Neuronal stem cell (in vitro differentiated cells): Measurements from ENCODE around the gene SRD5A2.

Experiments used
- DNase-seq: peaks from one replicate; pipeline ENCODE4 v3.0.0-alpha.2; 2013; ENCODE audit warnings: low spot score
- H2AFZ ChIP-seq: one replicate; pipeline ENCODE4 v1.6.1; 2013; ENCODE audit warnings: mild to moderate bottlenecking, low read length, inconsistent platforms
- H2AK5ac ChIP-seq: 2 replicates; pipeline ENCODE4 v1.6.1; 2013; ENCODE audit warnings: low read depth, mild to moderate bottlenecking, inconsistent platforms, low read length, moderate library complexity, mixed read lengths
- H2BK120ac ChIP-seq: 2 replicates; pipeline ENCODE4 v1.6.1; 2013; ENCODE audit warnings: low read depth, mild to moderate bottlenecking, inconsistent platforms, low read length, moderate library complexity, mixed read lengths
- H2BK12ac ChIP-seq: one replicate; pipeline ENCODE4 v1.6.1; 2013; ENCODE audit warnings: low read length, inconsistent platforms
- H2BK15ac ChIP-seq: 2 replicates; pipeline ENCODE4 v1.6.1; 2013; ENCODE audit warnings: mild to moderate bottlenecking, low read length, inconsistent platforms, mixed read lengths
- H2BK5ac ChIP-seq: one replicate; pipeline ENCODE4 v1.6.1; 2013; ENCODE audit warnings: inconsistent platforms, mild to moderate bottlenecking, low read length, moderate library complexity
- H3K14ac ChIP-seq: one replicate; pipeline ENCODE4 v1.6.1; 2013; ENCODE audit warnings: low read length, inconsistent platforms
- H3K18ac ChIP-seq: 2 replicates; pipeline ENCODE4 v1.6.1; 2013; ENCODE audit warnings: low read length, inconsistent platforms
- H3K23ac ChIP-seq: 2 replicates; pipeline ENCODE4 v1.6.1; 2013; ENCODE audit warnings: low read depth, mild to moderate bottlenecking, mixed read lengths, low read length, inconsistent platforms; ENCODE audit not compliant: poor library complexity
- H3K27ac ChIP-seq: replicated peaks from 3 replicates; pipeline ENCODE4 v1.5.1; 2013; ENCODE audit warnings: low read length, inconsistent platforms
- H3K27me3 ChIP-seq, 3 experiments: 2 replicates each; pipeline ENCODE4 v1.6.1; 2013; ENCODE audit warnings: low read length in 3 of 3, mild to moderate bottlenecking in 2 of 3, inconsistent platforms in 1 of 3, low read depth in 1 of 3, mixed read lengths in 1 of 3, moderate library complexity in 1 of 3; ENCODE audit not compliant: control insufficient read depth in 3 of 3, insufficient read depth in 3 of 3
- H3K36me3 ChIP-seq, 2 donors: replicated peaks in 1 of 2; 2 replicates each; pipeline ENCODE4 v1.6.1; 2013; ENCODE audit warnings: low read length in 2 of 2; ENCODE audit not compliant: control insufficient read depth in 2 of 2, insufficient read depth in 2 of 2
- H3K4ac ChIP-seq: 2 replicates; pipeline ENCODE4 v1.6.1; 2013; ENCODE audit warnings: inconsistent platforms, mild to moderate bottlenecking, low read length, moderate library complexity
- H3K4me1 ChIP-seq, 2 donors: 1 replicate in 1 of 2; 2 replicates in 1 of 2; pipeline ENCODE4 v1.6.1; 2013; ENCODE audit warnings: low read length in 2 of 2, low read depth in 1 of 2; ENCODE audit not compliant: control insufficient read depth in 2 of 2, insufficient read depth in 1 of 2
- H3K4me2 ChIP-seq: one replicate; pipeline ENCODE4 v1.6.1; 2013; ENCODE audit warnings: mild to moderate bottlenecking, low read length, inconsistent platforms; ENCODE audit not compliant: insufficient read depth, poor library complexity, severe bottlenecking
- H3K4me3 ChIP-seq, 2 donors: 2 replicates each; pipeline ENCODE4 v1.5.1; 2013; ENCODE audit warnings: low read length in 2 of 2, mild to moderate bottlenecking in 2 of 2, inconsistent platforms in 1 of 2, moderate library complexity in 1 of 2
- H3K79me1 ChIP-seq: one replicate; pipeline ENCODE4 v1.6.1; 2013; ENCODE audit warnings: low read depth, mild to moderate bottlenecking, inconsistent platforms, low read length, moderate library complexity
- H3K9ac ChIP-seq: one replicate; pipeline ENCODE4 v1.6.1; 2013; ENCODE audit warnings: mild to moderate bottlenecking, low read depth, low read length, inconsistent platforms; ENCODE audit not compliant: poor library complexity
- H3K9me3 ChIP-seq, 2 donors: replicated peaks in 1 of 2; 2 replicates each; pipeline versions ENCODE3 to v1.6.1; 2013; ENCODE audit warnings: low read length in 2 of 2, mild to moderate bottlenecking in 2 of 2, inconsistent platforms in 1 of 2, low read depth in 1 of 2, mixed read lengths in 1 of 2, moderate library complexity in 1 of 2; ENCODE audit not compliant: control insufficient read depth in 2 of 2, insufficient read depth in 1 of 2
- H4K8ac ChIP-seq: one replicate; pipeline ENCODE4 v1.6.1; 2013; ENCODE audit warnings: low read depth, mild to moderate bottlenecking, inconsistent platforms, low read length, moderate library complexity
- H4K91ac ChIP-seq: one replicate; pipeline ENCODE4 v1.6.1; 2013; ENCODE audit warnings: low read length, low read depth, mild to moderate bottlenecking, inconsistent platforms; ENCODE audit not compliant: poor library complexity
- WGBS, 2 donors: extraction: QIAGEN DNeasy Blood & Tissue Kit; methylation state at CpG; one replicate each; pipeline ENCODE4 v1.1.7; 2013; ENCODE audit warnings: missing lambda C conversion rate in 2 of 2, mixed read lengths in 1 of 2; ENCODE audit not compliant: insufficient read length in 2 of 2, insufficient replicate concordance in 1 of 2; ENCODE audit errors: extremely low coverage in 2 of 2; 5-methylcytosine and 5-hydroxymethylcytosine counted together

The SRD5A2 gene

GRCh38 chr2:31547485-31547884, 33.3 kb downstream of the SRD5A2 start:
- no peak overlapping the region for H4K91ac ChIP-seq
- WGBS, 2 donors: no CpG with 5 or more reads among the region's 2 CpGs
- no peaks in the 10 kb centered on the region for H3K36me3 ChIP-seq
- H3K4me2 ChIP-seq: no peak overlapping the region
- no peak overlapping the region for H3K18ac ChIP-seq
- H3K9ac ChIP-seq: no peak overlapping the region
- no peak overlapping the region for H3K27ac ChIP-seq
- no peak overlapping the region for H2BK5ac ChIP-seq
- H3K27me3 ChIP-seq: no peaks in the 10 kb centered on the region
- no peak overlapping the region for H2BK12ac ChIP-seq
- peaks cover 0 to 3% of the 10 kb centered on the region in 2 donors for H3K9me3 ChIP-seq
- H3K4ac ChIP-seq: no peak overlapping the region
- H3K14ac ChIP-seq: no peak overlapping the region
- H3K4me3 ChIP-seq: no peak overlapping the region
- no peak overlapping the region for H2AFZ ChIP-seq
- no peak overlapping the region for H2BK15ac ChIP-seq
- DNase-seq: no peak
- H3K23ac ChIP-seq: no peak overlapping the region
- H3K4me1 ChIP-seq: no peaks in the 10 kb centered on the region
- no peak overlapping the region for H2BK120ac ChIP-seq
- H4K8ac ChIP-seq: no peak overlapping the region
- H3K79me1 ChIP-seq: no peaks in the 10 kb centered on the region
- H2AK5ac ChIP-seq: no peak overlapping the region

- Histone ChIP-seq H2BK15ac (no peak overlapping the region), H3K4me2 (no peak overlapping the region), H3K27ac (no peak overlapping the region), H3K4me1 (peaks cover 0 to 3% of the 10 kb centered on the region in 2 donors), H3K79me1 (no peaks in the 10 kb centered on the region), H2AK5ac (no peak overlapping the region), H3K27me3 (no peaks in the 10 kb centered on the region), H3K23ac (no peak overlapping the region), H2BK5ac (no peak overlapping the region), H3K36me3 (no peaks in the 10 kb centered on the region), H2BK120ac (no peak overlapping the region), H2AFZ (no peak overlapping the region), H2BK12ac (no peak overlapping the region), H3K9ac (no peak overlapping the region), H3K4ac (no peak overlapping the region), H3K18ac (no peak overlapping the region), H3K14ac (no peak overlapping the region), H4K91ac (no peak overlapping the region), H4K8ac (no peak overlapping the region), H3K4me3 (no peak overlapping the region), H3K9me3 (no peaks in the 10 kb centered on the region)
- DNase-seq: no peak
Observed at GRCh38 chr2:31541853-31542252, 38.9 kb downstream of the SRD5A2 start.

- no peak overlapping the region for H3K4me2 ChIP-seq
- H3K36me3 ChIP-seq: no peaks in the 10 kb centered on the region
- no peaks in the 10 kb centered on the region for H3K79me1 ChIP-seq
- no peak overlapping the region for H3K9ac ChIP-seq
- no peaks in the 10 kb centered on the region for H3K9me3 ChIP-seq
- H3K14ac ChIP-seq: no peak overlapping the region
- H3K27me3 ChIP-seq: no peaks in the 10 kb centered on the region
- no peak overlapping the region for H4K91ac ChIP-seq
- no peak overlapping the region for H2AK5ac ChIP-seq
- H2BK12ac ChIP-seq: no peak overlapping the region
- no peak overlapping the region for H3K18ac ChIP-seq
- WGBS, 2 donors: no CpG with 5 or more reads among the region's 3 CpGs
- no peak for DNase-seq
- no peak overlapping the region for H3K27ac ChIP-seq
- no peak overlapping the region for H3K23ac ChIP-seq
- no peak overlapping the region for H4K8ac ChIP-seq
- H2BK15ac ChIP-seq: no peak overlapping the region
- H2BK5ac ChIP-seq: no peak overlapping the region
- H2BK120ac ChIP-seq: no peak overlapping the region
- no peak overlapping the region for H2AFZ ChIP-seq
- H3K4ac ChIP-seq: no peak overlapping the region
- H3K4me1 ChIP-seq: peaks cover 0 to 3% of the 10 kb centered on the region in 2 donors
- H3K4me3 ChIP-seq: no peak overlapping the region
Observed at GRCh38 chr2:31539505-31539904, 41.2 kb downstream of the SRD5A2 start.

- Histone ChIP-seq H3K79me1 (no peaks in the 10 kb centered on the region), H4K91ac (no peak overlapping the region), H3K23ac (no peak overlapping the region), H3K14ac (no peak overlapping the region), H4K8ac (no peak overlapping the region), H2BK5ac (no peak overlapping the region), H3K9me3 (no peaks in the 10 kb centered on the region), H2BK12ac (no peak overlapping the region), H3K4me1 (peaks cover 0 to 3% of the 10 kb centered on the region in 2 donors), H2BK15ac (no peak overlapping the region), H3K27me3 (no peaks in the 10 kb centered on the region), H2BK120ac (no peak overlapping the region), H3K4ac (no peak overlapping the region), H3K4me3 (no peak overlapping the region), H2AK5ac (no peak overlapping the region), H3K36me3 (no peaks in the 10 kb centered on the region), H3K9ac (no peak overlapping the region), H3K4me2 (no peak overlapping the region), H3K18ac (no peak overlapping the region), H2AFZ (no peak overlapping the region), H3K27ac (no peak overlapping the region)
- no CpG with 5 or more reads among the region's 2 CpGs for WGBS, 2 donors
- DNase-seq: no peak
Observed at GRCh38 chr2:31535768-31536167, 45.0 kb downstream of the SRD5A2 start.
